ENCODE data around the gene CTNNA1. TPM values are rescaled to one million over a fixed set of nuclear protein-coding genes. Genes with fewer than 3 reads are reported as not detected.

CTNNA1 gene
- total and polyA plus RNA-seq, 2 of the 8 experiments (the other 6 are each of a cell fraction or from before 2014, with no cell fraction given): 115 to 349 TPM

DNA sequence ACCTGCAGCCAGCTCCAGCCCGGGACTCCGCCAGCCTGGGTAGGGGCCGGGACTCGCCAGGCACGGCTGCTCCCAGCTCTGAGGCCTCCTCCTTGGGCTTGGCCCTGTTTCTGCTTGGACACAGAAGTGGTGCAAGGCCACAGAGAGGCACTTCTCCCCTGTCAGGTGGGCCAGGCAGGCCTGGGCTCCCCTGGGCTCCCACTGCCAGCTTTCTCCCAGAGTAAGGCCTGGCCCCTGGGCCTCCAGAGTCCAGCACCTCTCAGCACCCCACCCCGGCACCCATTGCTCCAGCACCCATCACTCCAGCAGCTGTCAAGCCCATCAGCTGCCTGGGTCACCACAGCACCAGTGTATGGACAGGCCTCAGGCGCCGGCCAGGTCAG, 193.0 kb downstream of the CTNNA1 start (continued):
- TF ChIP-seq, protein P1, sequence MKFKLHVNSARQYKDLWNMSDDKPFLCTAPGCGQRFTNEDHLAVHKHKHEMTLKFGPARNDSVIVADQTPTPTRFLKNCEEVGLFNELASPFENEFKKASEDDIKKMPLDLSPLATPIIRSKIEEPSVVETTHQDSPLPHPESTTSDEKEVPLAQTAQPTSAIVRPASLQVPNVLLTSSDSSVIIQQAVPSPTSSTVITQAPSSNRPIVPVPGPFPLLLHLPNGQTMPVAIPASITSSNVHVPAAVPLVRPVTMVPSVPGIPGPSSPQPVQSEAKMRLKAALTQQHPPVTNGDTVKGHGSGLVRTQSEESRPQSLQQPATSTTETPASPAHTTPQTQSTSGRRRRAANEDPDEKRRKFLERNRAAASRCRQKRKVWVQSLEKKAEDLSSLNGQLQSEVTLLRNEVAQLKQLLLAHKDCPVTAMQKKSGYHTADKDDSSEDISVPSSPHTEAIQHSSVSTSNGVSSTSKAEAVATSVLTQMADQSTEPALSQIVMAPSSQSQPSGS (IDR thresholded peaks at IDR 0.05; ENCODE audit: low read length): no peak
- TF ChIP-seq BRCA1 (IDR thresholded peaks at IDR 0.05; ENCODE audit: low read depth, low read length): no peak
- no peak for TF ChIP-seq GABPA (IDR thresholded peaks at IDR 0.05; ENCODE audit: borderline replicate concordance, insufficient read depth, low read length)
- no peak for TF ChIP-seq POLR2A (IDR thresholded peaks at IDR 0.05; ENCODE audit: control extremely low read depth in 1 of 2, low read depth in 2 of 2, low read length in 2 of 2)
- no peak for TF ChIP-seq CBX5 (IDR thresholded peaks at IDR 0.05; ENCODE audit: low read depth, low read length)
- no peak for TF ChIP-seq MAFK (IDR thresholded peaks at IDR 0.05; ENCODE audit: low read depth, low read length)
